ENCODE results near the gene ENTPD8. TPM values are rescaled to one million over a fixed set of nuclear protein-coding genes. Genes with fewer than 3 reads are reported as not detected.

Gene ENTPD8
- total and polyA plus RNA-seq, 2 of the 13 experiments (the other 11 are each of a cell fraction or from before 2014, with no cell fraction given): 0.26 to 0.44 TPM

GRCh38 chr9:137389428-137389746 lies 51.8 kb downstream of the ENTPD8 start (continued):
- TF ChIP-seq ZNF691 (CRISPR knock-in tag; IDR thresholded peaks at IDR 0.05; ENCODE audit: borderline replicate concordance, low read depth) (no peak), ZNF557 (CRISPR knock-in tag; IDR thresholded peaks at IDR 0.05) (no peak), ZNF24 (IDR thresholded peaks at IDR 0.05) (no peak)
- TF ChIP-seq, protein P1, sequence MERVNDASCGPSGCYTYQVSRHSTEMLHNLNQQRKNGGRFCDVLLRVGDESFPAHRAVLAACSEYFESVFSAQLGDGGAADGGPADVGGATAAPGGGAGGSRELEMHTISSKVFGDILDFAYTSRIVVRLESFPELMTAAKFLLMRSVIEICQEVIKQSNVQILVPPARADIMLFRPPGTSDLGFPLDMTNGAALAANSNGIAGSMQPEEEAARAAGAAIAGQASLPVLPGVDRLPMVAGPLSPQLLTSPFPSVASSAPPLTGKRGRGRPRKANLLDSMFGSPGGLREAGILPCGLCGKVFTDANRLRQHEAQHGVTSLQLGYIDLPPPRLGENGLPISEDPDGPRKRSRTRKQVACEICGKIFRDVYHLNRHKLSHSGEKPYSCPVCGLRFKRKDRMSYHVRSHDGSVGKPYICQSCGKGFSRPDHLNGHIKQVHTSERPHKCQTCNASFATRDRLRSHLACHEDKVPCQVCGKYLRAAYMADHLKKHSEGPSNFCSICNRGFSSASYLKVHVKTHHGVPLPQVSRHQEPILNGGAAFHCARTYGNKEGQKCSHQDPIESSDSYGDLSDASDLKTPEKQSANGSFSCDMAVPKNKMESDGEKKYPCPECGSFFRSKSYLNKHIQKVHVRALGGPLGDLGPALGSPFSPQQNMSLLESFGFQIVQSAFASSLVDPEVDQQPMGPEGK (CRISPR knock-in tag; IDR thresholded peaks at IDR 0.05): no peak

- Histone ChIP-seq H3K9me3 (ENCODE audit: low read length) (no peaks in the 10 kb centered on the region), H3K27me3 (ENCODE audit: control insufficient read depth in 1 of 2, insufficient read depth in 2 of 2, low read length in 2 of 2) (no peaks in the 10 kb centered on the region), H3K4me2 (ENCODE audit: low read depth, low read length) (no peak overlapping the region), H3K4me3 (replicated peaks in 1 of 3; ENCODE audit: insufficient read depth in 1 of 3, low read depth in 2 of 3, low read length in 3 of 3) (no peak overlapping the region), H3K79me2 (ENCODE audit: insufficient read depth, low read length) (no peaks in the 10 kb centered on the region), H3K4me1 (ENCODE audit: insufficient read depth, low read length) (peaks cover 29% of the 10 kb centered on the region), H3K36me3 (replicated peaks in 1 of 2; ENCODE audit: control insufficient read depth in 1 of 2, insufficient read depth in 2 of 2, low read length in 2 of 2) (no peaks in the 10 kb centered on the region), H2AFZ (ENCODE audit: low read length) (no peak overlapping the region), H4K20me1 (ENCODE audit: insufficient read depth, low read length) (no peaks in the 10 kb centered on the region), H3K9ac (ENCODE audit: insufficient read depth, low read depth, low read length) (no peak overlapping the region), H3K27ac (ENCODE audit: extremely low read length, insufficient read depth, low read length) (no peak overlapping the region)
- WGBS (ENCODE audit: low lambda C conversion rate): 95% methylated on average over 16 of the region's 47 CpGs
- ATAC-seq (no peak), FAIRE-seq (no peak), DNase-seq (ENCODE audit: low spot score) (no peak)
- in situ Hi-C loops (cut with HindIII; ENCODE audit: extremely low pct_ligation_motif_present, low pct_unique_long_range_greater_than_20kb): no loop called here
- TF ChIP-seq, protein P2, sequence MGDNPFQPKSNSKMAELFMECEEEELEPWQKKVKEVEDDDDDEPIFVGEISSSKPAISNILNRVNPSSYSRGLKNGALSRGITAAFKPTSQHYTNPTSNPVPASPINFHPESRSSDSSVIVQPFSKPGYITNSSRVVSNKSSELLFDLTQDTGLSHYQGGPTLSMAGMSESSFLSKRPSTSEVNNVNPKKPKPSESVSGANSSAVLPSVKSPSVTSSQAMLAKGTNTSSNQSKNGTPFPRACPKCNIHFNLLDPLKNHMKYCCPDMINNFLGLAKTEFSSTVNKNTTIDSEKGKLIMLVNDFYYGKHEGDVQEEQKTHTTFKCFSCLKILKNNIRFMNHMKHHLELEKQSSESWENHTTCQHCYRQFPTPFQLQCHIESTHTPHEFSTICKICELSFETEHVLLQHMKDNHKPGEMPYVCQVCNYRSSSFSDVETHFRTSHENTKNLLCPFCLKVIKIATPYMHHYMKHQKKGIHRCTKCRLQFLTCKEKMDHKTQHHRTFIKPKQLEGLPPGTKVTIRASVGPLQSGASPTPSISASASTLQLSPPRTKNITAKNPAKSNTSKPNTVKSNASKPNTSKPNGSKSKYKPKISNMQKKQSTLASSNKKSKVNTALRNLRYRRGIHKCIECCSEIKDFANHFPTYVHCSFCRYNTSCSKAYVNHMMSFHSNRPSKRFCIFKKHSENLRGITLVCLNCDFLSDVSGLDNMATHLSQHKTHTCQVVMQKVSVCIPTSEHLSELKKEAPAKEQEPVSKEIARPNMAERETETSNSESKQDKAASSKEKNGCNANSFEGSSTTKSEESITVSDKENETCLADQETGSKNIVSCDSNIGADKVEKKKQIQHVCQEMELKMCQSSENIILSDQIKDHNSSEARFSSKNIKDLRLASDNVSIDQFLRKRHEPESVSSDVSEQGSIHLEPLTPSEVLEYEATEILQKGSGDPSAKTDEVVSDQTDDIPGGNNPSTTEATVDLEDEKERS (CRISPR knock-in tag; IDR thresholded peaks at IDR 0.05): no peak
- TF ChIP-seq ZNF30 (CRISPR knock-in tag; IDR thresholded peaks at IDR 0.05) (no peak), HCFC1 (IDR thresholded peaks at IDR 0.05; ENCODE audit: low read depth, low read length) (no peak), AGO2 (optimal IDR thresholded peaks at IDR 0.05; ENCODE audit: low read depth, low read length) (peak; percentile 23)
- ChIA-PET CTCF (ENCODE audit: low intra/inter-chr PET ratio, low total read pairs) (no interaction called here), POLR2A (no interaction called here)
- intact Hi-C loops (cut with micrococcal nuclease; ENCODE audit: unreplicated experiment): no loop called here
- BruUV-seq (replicated peaks): no TSS peak
These were observed 52.3 kb downstream of the ENTPD8 start for GRCh38 chr9:137388589-137389427.
